HG02852 (cell line): ENCODE measurements around the gene RAB22A.

ENCODE experiments used
- ATAC-seq: cut with Tn5 transposase; IDR thresholded peaks from one replicate; pipeline ENCODE4 v1.9.1; 2021; ENCODE audit warnings: mild to moderate bottlenecking, moderate library complexity; ENCODE audit not compliant: unreplicated experiment

The RAB22A gene

DNA sequence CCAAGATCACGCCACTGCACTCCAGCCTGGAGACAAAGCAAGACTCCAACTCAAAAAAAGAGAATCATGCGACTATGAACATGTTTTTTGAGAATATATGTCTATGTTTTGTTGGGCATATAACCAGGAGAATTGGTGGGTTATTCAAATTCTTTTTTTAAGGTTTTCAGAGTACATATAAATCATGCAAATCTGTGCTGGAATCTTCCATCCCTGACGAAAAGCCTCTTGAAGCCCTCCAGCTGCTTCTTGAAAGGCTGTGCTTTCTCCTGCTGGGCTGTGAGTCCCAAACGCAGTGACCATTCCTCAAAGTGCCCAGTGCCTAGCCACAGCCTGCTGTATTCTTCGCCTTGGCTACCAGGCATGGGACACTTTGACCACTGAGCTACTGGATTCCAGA, 9.2 kb upstream of the RAB22A start:
- ATAC-seq: no peak

DNA sequence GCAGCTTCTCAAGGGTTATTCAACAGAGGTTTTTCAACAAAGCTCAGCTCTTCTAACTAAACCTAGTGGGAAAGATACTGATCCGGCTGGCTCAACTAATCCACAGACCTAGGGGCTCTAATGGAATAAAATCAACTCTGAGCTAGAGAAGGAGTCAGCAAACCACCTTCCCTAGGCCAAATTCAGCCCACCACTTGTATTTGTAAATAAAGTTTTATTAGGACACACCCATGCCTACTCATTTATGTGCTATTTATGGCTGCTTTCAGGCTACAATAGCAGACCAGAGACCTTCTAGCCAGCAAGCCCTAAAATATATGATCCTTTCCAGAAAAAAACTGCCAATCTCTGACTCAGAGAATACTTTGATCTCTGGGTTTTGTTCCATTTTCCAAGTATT, 6.0 kb upstream of the RAB22A start:
- no peak for ATAC-seq

DNA sequence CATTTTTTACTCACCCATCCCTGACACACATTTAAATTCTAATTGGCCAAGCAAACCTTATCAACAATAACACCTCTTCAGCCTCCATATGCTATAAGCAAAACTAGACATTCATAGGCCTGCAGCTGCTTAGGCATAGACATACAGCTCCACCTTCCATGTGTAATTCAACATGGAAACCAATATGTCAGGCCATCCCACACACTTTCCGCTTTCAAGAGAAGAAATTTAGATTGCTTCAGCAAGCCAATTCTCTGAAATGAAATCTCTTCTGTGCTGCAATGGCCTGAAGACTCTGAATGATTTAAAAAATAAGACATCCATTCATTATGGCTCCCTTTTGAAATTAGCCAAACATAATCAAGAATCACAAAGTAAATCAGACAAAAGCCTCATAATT, 4.5 kb upstream of the RAB22A start:
- no peak for ATAC-seq

DNA sequence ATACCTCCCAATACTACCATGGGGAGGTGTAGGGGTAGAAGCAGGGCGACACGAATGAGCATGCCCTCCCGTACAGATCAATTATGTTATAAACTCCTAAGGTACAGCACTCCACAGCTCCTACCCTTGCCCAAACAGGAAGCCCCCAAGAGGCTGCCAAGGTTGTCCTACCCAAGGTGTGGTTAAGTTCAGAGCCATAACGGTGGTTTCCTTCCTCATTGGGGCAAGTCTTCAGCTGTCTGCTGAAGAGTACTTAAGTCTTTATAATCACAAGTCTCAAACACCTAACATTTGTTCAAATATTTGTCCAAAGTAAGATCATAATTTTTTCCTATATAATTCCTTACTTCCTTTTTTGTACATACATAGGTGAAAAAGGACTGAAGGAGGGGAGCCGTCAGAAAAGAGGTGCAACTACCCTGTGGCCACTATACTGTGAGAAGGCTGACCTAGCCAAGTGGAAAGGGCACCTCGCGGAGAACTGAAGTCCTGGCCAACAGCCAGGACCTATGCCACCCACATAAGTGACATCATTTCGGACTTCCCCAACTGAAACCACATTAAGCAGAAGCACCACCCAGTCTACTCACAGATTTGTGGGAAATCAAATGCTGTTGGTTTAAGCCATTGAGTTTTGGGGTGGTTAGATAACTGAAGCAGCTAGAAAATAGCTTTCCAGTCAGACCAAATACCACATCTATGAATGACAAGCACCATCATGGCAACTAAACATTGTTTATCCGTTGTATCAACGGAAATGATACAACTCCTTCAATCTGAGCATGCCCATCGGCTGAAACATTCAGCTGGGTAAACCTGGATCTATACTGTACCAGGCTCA, 2.9 kb upstream of the RAB22A start:
- ATAC-seq: no peak

DNA sequence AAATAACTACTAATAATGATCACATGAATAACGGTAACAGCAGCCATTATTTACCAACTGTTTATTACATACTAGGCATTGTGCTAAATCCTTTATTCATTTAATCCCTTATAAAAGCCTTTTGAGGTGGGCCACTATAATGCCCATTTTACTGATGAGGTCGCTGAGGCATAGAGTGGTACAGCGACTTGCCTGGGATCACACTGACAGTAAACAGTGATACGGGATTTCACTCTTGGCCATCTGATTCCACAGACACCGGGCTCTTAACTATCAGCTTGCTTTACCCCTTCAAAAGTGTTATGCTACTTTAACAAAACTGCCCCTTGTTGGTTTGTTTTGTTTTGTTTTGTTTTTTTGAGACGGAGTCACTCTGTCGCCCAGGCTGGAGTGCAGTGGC, 2.2 kb upstream of the RAB22A start:
- ATAC-seq: no peak

DNA sequence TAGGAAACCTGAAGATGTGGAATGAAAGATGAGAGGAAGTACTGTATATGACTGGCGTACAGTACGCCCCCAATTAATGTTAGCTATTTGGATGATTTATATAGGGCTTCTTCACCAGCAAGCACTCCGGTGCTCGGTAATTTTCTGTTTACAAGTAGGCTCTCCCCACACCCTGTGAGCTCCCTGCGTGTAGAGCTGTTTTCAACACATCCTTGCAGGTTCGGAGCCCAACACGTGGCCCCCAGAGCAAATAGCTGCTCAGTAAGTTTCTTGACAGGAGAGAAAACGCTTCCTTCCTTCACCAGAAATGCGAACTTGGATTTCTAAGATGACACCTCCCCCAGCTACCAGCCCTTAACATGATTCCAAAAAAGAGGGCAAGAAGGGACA, 1.2 kb upstream of the RAB22A start:
- ATAC-seq: no peak

DNA sequence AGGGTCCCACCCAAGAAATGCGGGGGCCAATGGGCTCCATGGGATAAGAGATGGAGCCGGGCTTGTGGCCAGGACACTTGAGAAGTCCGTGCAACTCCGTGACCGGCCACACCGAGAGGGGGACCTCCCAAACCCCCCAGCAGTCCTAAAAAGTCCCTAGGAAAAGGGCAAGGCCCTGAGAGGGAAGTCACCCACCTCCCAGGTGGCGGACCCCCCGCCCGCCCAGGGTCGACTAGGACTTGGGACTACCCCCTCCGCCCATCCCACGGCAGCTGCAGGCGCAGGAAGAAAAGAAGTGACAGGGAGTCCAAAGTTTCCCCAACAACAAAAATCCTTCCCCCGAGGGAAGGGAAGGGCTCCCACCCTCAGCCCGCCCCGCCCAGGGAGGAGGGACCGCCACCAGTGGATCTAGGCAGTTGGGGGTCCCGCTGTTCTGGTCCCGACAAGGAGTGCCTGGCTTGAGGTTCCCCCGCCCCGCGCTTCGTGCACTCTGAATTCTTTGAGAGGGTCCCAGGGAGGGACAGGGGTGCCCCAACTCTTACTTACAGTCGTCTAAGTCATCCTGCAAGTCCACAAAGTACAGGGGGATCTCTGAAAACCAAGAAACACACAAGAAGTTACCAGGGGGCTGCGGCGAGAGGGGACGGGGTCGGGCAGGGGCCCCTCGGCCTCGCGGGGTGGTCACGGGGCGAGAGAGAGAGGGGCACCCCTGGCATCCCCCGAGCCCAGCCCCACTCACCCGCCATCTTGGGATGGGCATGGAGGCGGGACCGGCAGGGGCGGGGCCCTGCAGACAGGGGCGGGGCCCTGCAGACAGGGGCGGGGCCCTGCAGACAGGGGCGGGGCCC, 611 bp upstream of the RAB22A start:
- ATAC-seq: peak; percentile 54

- ATAC-seq: no peak
Observed at GRCh38 chr20:58310291-58310782, 822 bp downstream of the RAB22A start.

- no peak for ATAC-seq
Observed at GRCh38 chr20:58312836-58313235, 3.3 kb downstream of the RAB22A start.

DNA sequence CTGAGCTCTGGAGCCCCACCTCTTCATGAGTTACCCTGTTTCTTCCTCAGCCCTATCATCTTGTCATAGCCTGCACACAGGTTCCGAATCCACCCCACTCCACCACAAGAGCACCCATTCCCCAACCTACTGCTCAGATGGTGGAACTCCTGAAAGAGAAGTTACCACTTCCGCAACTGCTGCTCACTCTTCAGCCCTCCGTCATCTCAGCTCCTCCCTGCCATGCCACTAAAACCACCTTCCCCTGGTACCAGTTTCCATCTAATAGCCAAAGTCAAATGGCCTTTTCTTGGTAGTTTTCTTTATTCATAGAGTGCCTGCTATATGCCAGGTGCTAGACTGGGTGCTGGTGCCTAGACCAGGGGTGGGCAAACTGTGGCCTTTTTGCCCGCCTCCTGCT, 3.9 kb downstream of the RAB22A start:
- ATAC-seq: no peak

DNA sequence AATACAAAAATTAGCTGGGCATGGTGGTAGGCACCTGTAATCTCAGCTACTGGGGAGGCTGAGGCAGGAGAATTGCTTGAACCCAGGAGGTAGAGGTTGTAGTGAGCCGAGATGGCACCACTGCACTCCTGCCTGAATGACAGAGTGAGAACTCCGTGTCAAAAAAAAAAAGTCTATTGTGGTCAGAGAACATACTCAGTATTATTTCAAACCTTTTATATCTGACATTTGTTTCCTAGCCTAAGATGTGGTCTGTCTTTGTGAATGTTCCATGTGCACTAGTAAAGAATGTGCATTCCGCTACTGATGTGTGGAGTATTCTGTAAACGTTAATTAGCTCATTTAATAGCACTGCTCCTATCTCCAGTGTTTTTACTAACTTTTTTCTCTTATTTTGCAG, 11.7 kb downstream of the RAB22A start:
- ATAC-seq: no peak

DNA sequence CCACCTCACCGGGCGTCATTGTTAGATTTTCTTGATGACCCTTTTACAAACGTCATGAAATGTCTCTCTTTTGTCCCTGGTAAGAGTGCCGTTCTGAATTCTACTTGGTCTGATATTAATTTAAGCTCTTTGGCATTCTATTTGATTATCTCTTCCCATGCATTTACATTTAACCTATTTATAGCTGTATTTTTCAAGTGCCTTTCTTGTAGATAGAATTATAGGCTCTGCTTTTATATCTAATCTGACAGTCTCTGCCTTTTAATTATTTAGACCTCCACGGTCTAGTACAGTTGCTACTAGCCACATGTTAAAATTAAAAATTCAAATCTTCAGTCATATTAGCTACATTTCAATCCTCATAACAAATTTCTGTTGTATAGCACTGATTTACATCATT, 12.6 kb downstream of the RAB22A start:
- ATAC-seq: no peak

DNA sequence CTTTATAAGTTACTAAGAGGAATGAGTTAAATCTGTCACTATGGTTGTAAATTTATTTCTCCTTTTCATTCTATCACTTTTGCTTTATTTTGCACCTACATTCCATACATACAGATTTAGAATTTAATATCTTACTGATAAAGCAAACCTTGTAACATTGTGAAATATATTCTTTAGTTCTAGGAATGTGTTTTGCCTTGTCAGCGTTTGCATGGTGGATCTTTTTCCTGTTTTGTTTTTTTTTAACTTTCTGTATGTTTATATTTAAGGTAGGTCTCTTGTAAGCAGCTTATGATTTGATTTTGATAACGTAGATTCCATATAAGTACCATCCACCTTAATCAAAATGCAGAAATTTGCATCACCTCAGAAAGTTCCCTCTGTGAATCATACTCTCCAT, 16.4 kb downstream of the RAB22A start:
- ATAC-seq: no peak

DNA sequence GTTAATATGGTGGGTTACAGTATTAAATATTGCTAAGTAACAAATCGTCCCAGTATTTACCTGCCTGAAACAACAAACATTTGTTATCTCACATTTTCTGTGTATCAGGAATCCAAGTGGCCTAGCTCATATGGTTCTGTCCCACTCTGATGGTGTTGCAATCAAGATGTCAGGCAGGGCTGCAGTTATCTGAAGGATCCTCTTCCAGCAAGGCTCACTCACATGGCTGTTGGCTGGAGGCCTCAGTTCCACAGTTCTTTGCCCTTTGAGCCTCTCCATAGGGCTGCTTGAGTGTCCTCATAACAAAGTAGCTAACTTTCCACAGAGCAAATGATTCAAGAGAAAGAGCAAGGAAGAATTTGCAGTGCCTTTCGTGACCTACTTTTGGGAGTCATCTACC, 17.7 kb downstream of the RAB22A start:
- ATAC-seq: no peak

DNA sequence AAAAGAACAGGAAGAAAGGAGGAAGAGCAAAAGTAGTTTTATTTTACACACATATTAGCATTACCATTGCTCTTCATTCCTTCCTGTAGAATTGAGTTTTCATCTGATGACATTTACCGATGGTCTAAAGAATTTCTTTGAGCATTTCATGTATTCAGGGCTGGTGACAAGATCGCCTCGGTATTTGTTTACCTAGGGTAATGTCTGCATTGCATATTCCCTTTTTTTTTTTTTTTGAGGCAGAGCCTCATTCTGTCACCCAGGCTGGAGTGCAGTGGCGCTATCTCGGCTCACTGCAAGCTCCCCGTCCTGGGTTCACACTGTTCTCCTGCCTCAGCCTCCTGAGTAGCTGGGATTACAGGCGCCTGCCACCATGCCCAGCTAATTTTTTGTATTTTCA, 19.3 kb downstream of the RAB22A start:
- no peak for ATAC-seq

- no peak for ATAC-seq
Observed at GRCh38 chr20:58329711-58330110, 20.2 kb downstream of the RAB22A start.

- ATAC-seq: no peak
Observed at GRCh38 chr20:58330249-58330648, 20.7 kb downstream of the RAB22A start.

GRCh38 chr20:58330687-58331086, 21.2 kb downstream of the RAB22A start:
- no peak for ATAC-seq

- ATAC-seq: no peak
Observed at GRCh38 chr20:58331961-58332551, 22.5 kb downstream of the RAB22A start.

- ATAC-seq: no peak
Observed at GRCh38 chr20:58339741-58340140, 30.2 kb downstream of the RAB22A start.

GRCh38 chr20:58340151-58340550, 30.6 kb downstream of the RAB22A start:
- no peak for ATAC-seq

DNA sequence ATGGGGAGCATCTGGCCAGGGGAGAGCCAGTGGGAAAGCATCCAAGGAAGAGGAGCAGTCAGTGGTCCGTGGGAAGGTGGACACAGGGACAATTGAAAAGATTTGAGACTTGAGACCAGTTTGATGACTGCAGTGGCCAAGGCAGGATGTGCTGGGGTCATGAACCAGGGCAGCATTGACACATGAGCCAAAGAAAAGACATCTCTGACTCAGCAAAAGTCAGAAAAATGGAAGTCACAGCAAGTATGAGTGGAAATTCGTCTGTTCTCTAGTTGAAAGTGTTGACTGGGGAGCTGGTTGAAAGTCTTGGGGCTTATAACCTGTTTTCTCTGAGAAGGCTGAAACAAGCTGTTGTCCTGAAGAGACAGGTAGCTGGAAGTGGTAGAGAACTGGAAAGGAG, 31.3 kb downstream of the RAB22A start:
- no peak for ATAC-seq
